GM23338 (cell line): ENCODE results near the gene MYCBP2. TPM values are rescaled to one million over a fixed set of nuclear protein-coding genes. Genes with fewer than 3 reads are reported as not detected.

Source experiments
- ATAC-seq: fragments of 200-7000 bp; cut with Tn5 transposase; 3 replicates; pipeline ENCODE4 v1.9.1; 2020
- DNase-seq: peaks from one replicate; pipeline ENCODE4 v3.0.0-alpha.2; 2015; ENCODE audit warnings: low spot score
- H2AFZ ChIP-seq: fragments of 200-600 bp; sonication (generic); 2 replicates; pipeline ENCODE4 v1.8.0; 2016; ENCODE audit warnings: antibody characterized with exemption, mild to moderate bottlenecking, moderate library complexity
- H3F3A ChIP-seq: fragments of 200-600 bp; sonication (generic); replicated peaks from 2 replicates; pipeline ENCODE4 v1.8.0; 2017; ENCODE audit warnings: antibody characterized with exemption, mixed run types, low read depth
- H3K27ac ChIP-seq: fragments of 200-600 bp; sonication (generic); 2 replicates; pipeline ENCODE4 v1.6.1; 2016; ENCODE audit warnings: low read depth
- H3K27me3 ChIP-seq: fragments of 200-600 bp; sonication (generic); 2 replicates; pipeline ENCODE4 v1.8.0; 2016; ENCODE audit warnings: mild to moderate bottlenecking, mixed run types, moderate library complexity; ENCODE audit not compliant: insufficient read depth
- H3K36me3 ChIP-seq: fragments of 200-600 bp; sonication (generic); 2 replicates; pipeline ENCODE4 v1.8.0; 2016; ENCODE audit warnings: mild to moderate bottlenecking; ENCODE audit not compliant: insufficient read depth
- H3K4me1 ChIP-seq: fragments of 200-600 bp; sonication (generic); 2 replicates; pipeline ENCODE4 v1.8.0; 2016; ENCODE audit warnings: mild to moderate bottlenecking, moderate library complexity; ENCODE audit not compliant: insufficient read depth
- H3K4me2 ChIP-seq: fragments of 200-600 bp; sonication (generic); 2 replicates; pipeline ENCODE4 v1.7.1; 2017; ENCODE audit warnings: mixed run types
- H3K4me3 ChIP-seq: fragments of 200-600 bp; sonication (generic); 2 replicates; pipeline ENCODE4 v1.6.1; 2016; ENCODE audit warnings: mixed run types
- H3K79me2 ChIP-seq: fragments of 200-600 bp; sonication (generic); replicated peaks from 2 replicates; pipeline ENCODE4 v1.8.0; 2017; ENCODE audit warnings: mild to moderate bottlenecking; ENCODE audit not compliant: insufficient read depth
- H3K9me2 ChIP-seq: fragments of 200-600 bp; sonication (generic); 2 replicates; pipeline ENCODE4 v1.8.0; 2017; ENCODE audit not compliant: insufficient read depth
- H4K20me1 ChIP-seq: fragments of 200-600 bp; sonication (generic); replicated peaks from 2 replicates; pipeline ENCODE4 v1.8.0; 2017; ENCODE audit warnings: mild to moderate bottlenecking; ENCODE audit not compliant: insufficient read depth
- H3K27ac Mint-ChIP-seq: 2 replicates; pipeline ENCODE4 v1.8.0; 2020; ENCODE audit warnings: inconsistent platforms, mild to moderate bottlenecking, moderate library complexity, mixed read lengths
- H3K27me3 Mint-ChIP-seq: 3 replicates; pipeline ENCODE4 v1.8.0; 2022; ENCODE audit warnings: low read depth, mild to moderate bottlenecking, moderate library complexity, mixed read lengths, inconsistent platforms; ENCODE audit not compliant: insufficient read depth, poor library complexity
- H3K36me3 Mint-ChIP-seq: 3 replicates; pipeline ENCODE4 v1.8.0; 2021; ENCODE audit warnings: low read depth, mild to moderate bottlenecking, inconsistent platforms, moderate library complexity, mixed read lengths
- H3K4me1 Mint-ChIP-seq: 3 replicates; pipeline ENCODE4 v1.8.0; 2020; ENCODE audit warnings: mild to moderate bottlenecking, inconsistent platforms, mixed read lengths
- H3K4me3 Mint-ChIP-seq: 3 replicates; pipeline ENCODE4 v1.8.0; 2021; ENCODE audit warnings: moderate library complexity, mild to moderate bottlenecking, inconsistent platforms, mixed read lengths
- H3K9me3 Mint-ChIP-seq: 3 replicates; pipeline ENCODE4 v1.8.0; 2020; ENCODE audit warnings: moderate library complexity, mild to moderate bottlenecking, inconsistent platforms, mixed read lengths
- CREB1 ChIP-seq: fragments of 250-450 bp; sonication (Bioruptor Pico); IDR thresholded peaks from 2 replicates; pipeline ENCODE4 v1.5.0; 2020; ENCODE audit warnings: low read depth, mild to moderate bottlenecking, moderate library complexity
- ETS1 ChIP-seq: IDR thresholded peaks from 2 replicates; pipeline ENCODE4 v1.6.1; 2016; ENCODE audit warnings: antibody characterized with exemption
- NANOG ChIP-seq: IDR thresholded peaks from 2 replicates; pipeline ENCODE4 v1.6.1; 2016; ENCODE audit warnings: antibody characterized with exemption, borderline replicate concordance
- POLR2AphosphoS5 ChIP-seq: IDR thresholded peaks from 2 replicates; pipeline ENCODE4 v1.6.1; 2016; ENCODE audit warnings: antibody characterized with exemption, low read depth
- STAT1 ChIP-seq: IDR thresholded peaks from one replicate; pipeline ENCODE4 v1.6.1; 2016; ENCODE audit warnings: antibody characterized with exemption; ENCODE audit not compliant: unreplicated experiment
- ZNF114 ChIP-seq: fragments of 250-450 bp; sonication (Bioruptor Pico); IDR thresholded peaks from 2 replicates; pipeline ENCODE4 v1.5.0; 2020; ENCODE audit warnings: mild to moderate bottlenecking, moderate library complexity
- ZNF331 ChIP-seq: fragments of 250-450 bp; sonication (Bioruptor Pico); IDR thresholded peaks from 2 replicates; pipeline ENCODE4 v1.5.0; 2020; ENCODE audit warnings: low read depth, mild to moderate bottlenecking, moderate library complexity
- ZNF462 ChIP-seq: fragments of 250-450 bp; sonication (Bioruptor Pico); IDR thresholded peaks from 2 replicates; pipeline ENCODE4 v1.5.0; 2020; ENCODE audit warnings: mild to moderate bottlenecking, moderate library complexity
- polyA plus RNA-seq: library from polyadenylated mRNA; unstranded; fragments of >200 nt; fragmentation: Nextera tagmentation; extraction: Ambion mirVana; gene quantifications from 2 replicates; pipeline ENCODE4 v1.2.1, GENCODE V29; 2016
- total RNA-seq: library from RNA; depleted of rRNA; stranded (reverse); fragments of >200 nt; shearing (Covaris generic); gene quantifications from 2 replicates; pipeline ENCODE4 v1.2.3, GENCODE V29; 2014
- TF ChIP-seq, protein P1 (sequence below): IDR thresholded peaks from one replicate; pipeline ENCODE4 v1.6.1; 2018; ENCODE audit warnings: antibody characterized with exemption; ENCODE audit not compliant: unreplicated experiment

MYCBP2 gene
- total and polyA plus RNA-seq, 2 experiments from 2014 or later = 54.6 to 77.2 TPM

DNA sequence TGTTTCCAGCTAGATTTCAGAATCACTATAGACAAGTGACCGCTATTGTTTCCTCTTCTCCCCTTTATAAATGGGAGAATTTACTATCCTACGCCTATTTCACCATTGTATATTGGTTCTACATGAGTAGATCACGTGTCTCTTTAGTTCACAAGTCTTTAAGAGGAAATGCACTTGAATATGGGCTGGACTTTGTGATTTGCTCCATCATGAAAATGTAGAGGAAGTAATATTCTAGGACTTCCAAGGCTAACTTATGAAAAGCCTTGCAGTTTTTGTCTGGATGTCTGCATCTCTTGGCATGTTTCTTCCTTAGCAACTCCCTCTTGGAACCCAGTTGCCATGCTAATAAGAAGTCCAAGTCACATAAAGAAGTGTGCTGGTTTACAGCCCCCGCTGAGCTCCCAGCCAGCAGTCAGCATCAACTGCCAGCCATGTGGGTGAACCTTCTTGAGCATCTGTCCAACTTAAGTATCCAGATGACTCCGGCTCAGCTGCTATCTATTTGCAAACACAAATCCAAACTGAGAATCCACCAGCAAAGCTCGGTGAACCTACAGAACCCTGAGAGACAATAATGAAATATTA, 295.1 kb downstream of the MYCBP2 start:
- H3K27me3 Mint-ChIP-seq = peaks cover 4% of the 10 kb centered on the region
- H3K36me3 ChIP-seq = no peaks in the 10 kb centered on the region
- H3K4me1 ChIP-seq = peaks cover 3% of the 10 kb centered on the region; the same call in 1 of the 2 replicates
- no peak overlapping the region for H3K4me2 ChIP-seq
- DNase-seq (no peak), ATAC-seq (no peak)
- H3F3A ChIP-seq = peaks cover 10% of the 10 kb centered on the region; the same call in 1 of the 2 replicates
- TF ChIP-seq STAT1 (no peak), ZNF462 (no peak), ETS1 (no peak), POLR2AphosphoS5 (no peak), ZNF114 (CRISPR knock-in tag) (no peak), NANOG (no peak), CREB1 (CRISPR knock-in tag) (no peak), ZNF331 (CRISPR knock-in tag) (no peak)
- TF ChIP-seq, protein P1, sequence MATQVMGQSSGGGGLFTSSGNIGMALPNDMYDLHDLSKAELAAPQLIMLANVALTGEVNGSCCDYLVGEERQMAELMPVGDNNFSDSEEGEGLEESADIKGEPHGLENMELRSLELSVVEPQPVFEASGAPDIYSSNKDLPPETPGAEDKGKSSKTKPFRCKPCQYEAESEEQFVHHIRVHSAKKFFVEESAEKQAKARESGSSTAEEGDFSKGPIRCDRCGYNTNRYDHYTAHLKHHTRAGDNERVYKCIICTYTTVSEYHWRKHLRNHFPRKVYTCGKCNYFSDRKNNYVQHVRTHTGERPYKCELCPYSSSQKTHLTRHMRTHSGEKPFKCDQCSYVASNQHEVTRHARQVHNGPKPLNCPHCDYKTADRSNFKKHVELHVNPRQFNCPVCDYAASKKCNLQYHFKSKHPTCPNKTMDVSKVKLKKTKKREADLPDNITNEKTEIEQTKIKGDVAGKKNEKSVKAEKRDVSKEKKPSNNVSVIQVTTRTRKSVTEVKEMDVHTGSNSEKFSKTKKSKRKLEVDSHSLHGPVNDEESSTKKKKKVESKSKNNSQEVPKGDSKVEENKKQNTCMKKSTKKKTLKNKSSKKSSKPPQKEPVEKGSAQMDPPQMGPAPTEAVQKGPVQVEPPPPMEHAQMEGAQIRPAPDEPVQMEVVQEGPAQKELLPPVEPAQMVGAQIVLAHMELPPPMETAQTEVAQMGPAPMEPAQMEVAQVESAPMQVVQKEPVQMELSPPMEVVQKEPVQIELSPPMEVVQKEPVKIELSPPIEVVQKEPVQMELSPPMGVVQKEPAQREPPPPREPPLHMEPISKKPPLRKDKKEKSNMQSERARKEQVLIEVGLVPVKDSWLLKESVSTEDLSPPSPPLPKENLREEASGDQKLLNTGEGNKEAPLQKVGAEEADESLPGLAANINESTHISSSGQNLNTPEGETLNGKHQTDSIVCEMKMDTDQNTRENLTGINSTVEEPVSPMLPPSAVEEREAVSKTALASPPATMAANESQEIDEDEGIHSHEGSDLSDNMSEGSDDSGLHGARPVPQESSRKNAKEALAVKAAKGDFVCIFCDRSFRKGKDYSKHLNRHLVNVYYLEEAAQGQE = no peak
- H4K20me1 ChIP-seq = no peaks in the 10 kb centered on the region
- H3K79me2 ChIP-seq = no peaks in the 10 kb centered on the region
- H2AFZ ChIP-seq = no peak overlapping the region
- no peak overlapping the region for H3K27ac Mint-ChIP-seq
- H3K9me3 Mint-ChIP-seq = no peaks in the 10 kb centered on the region
- H3K4me3 Mint-ChIP-seq = no peak overlapping the region
- H3K9me2 ChIP-seq = 0 out of 2 replicates have a peak, but pooled peaks cover 5% of the 10 kb centered on the region
- no peak overlapping the region for H3K4me3 ChIP-seq
- H3K4me1 Mint-ChIP-seq = peaks cover 7% of the 10 kb centered on the region
- H3K27me3 ChIP-seq = no peaks in the 10 kb centered on the region
- H3K27ac ChIP-seq = no peak overlapping the region
- H3K36me3 Mint-ChIP-seq = no peaks in the 10 kb centered on the region
